Activated naive CD8-positive, alpha-beta T cell treated with anti-CD3 and anti-CD28 coated beads, Interleukin-2, amount 50 U/mL, for 16 hours (primary cell): ENCODE measurements around the gene DLEC1.
"Not testable (repeated sequence)": the region's sequence is repeated elsewhere in the genome, so short reads cannot be mapped to it uniquely, and the experiment has no call there.

Experiments
- DNase-seq: peaks from one replicate; pipeline ENCODE4 v3.0.0-alpha.2; 2020; ENCODE audit warnings: low read depth, low spot score

Gene DLEC1

GRCh38 chr3:38083254-38083653 lies 44.2 kb downstream of the DLEC1 start:
- not testable (repeated sequence) for DNase-seq

GRCh38 chr3:38083871-38084333 lies 44.9 kb downstream of the DLEC1 start:
- DNase-seq, result no peak

- no peak for DNase-seq
These were observed 45.6 kb downstream of the DLEC1 start for GRCh38 chr3:38084334-38085310.

- no peak for DNase-seq
These were observed 46.4 kb downstream of the DLEC1 start for GRCh38 chr3:38085311-38085942.

- no peak for DNase-seq
These were observed 46.9 kb downstream of the DLEC1 start for GRCh38 chr3:38085943-38086324.

- no peak for DNase-seq
These were observed 47.5 kb downstream of the DLEC1 start for GRCh38 chr3:38086496-38086895.

GRCh38 chr3:38087278-38087677 lies 48.3 kb downstream of the DLEC1 start:
- not testable (repeated sequence) for DNase-seq

GRCh38 chr3:38088126-38089078 lies 49.4 kb downstream of the DLEC1 start:
- DNase-seq, result no peak

- DNase-seq, result no peak
These were observed 50.2 kb downstream of the DLEC1 start for GRCh38 chr3:38089163-38089562.

- DNase-seq, result no peak
These were observed 51.4 kb downstream of the DLEC1 start for GRCh38 chr3:38090453-38090852.

- no peak for DNase-seq
These were observed 56.0 kb downstream of the DLEC1 start for GRCh38 chr3:38094999-38095398.

GRCh38 chr3:38095669-38096483 lies 56.9 kb downstream of the DLEC1 start:
- no peak for DNase-seq

GRCh38 chr3:38097446-38098375 lies 58.7 kb downstream of the DLEC1 start:
- no peak for DNase-seq

- DNase-seq, result no peak
These were observed 59.3 kb downstream of the DLEC1 start for GRCh38 chr3:38098376-38098723.

GRCh38 chr3:38099518-38099917 lies 60.5 kb downstream of the DLEC1 start:
- DNase-seq, result no peak

- DNase-seq, result no peak
These were observed 61.5 kb downstream of the DLEC1 start for GRCh38 chr3:38100498-38100897.

- no peak for DNase-seq
These were observed 62.9 kb downstream of the DLEC1 start for GRCh38 chr3:38101811-38102443.

GRCh38 chr3:38102444-38102814 lies 63.4 kb downstream of the DLEC1 start:
- no peak for DNase-seq

GRCh38 chr3:38105525-38105924 lies 66.5 kb downstream of the DLEC1 start:
- no peak for DNase-seq
